Neural cell (in vitro differentiated cells): Measurements from ENCODE around the gene RPS13. TPM values are rescaled to one million over a fixed set of nuclear protein-coding genes. Genes with fewer than 3 reads are reported as not detected.
A peak's percentile ranks its signal among the peaks of the same experiment; 100 is the strongest.

Experiments
- H2AFZ ChIP-seq: fragments of 200-600, 300-800 bp; sonication (generic), shearing (Covaris generic); 2 replicates; pipeline ENCODE4 v1.6.0; 2014; ENCODE audit warnings: low read depth, mild to moderate bottlenecking, antibody characterized with exemption, low read length, moderate library complexity
- H3F3A ChIP-seq: fragments of 200-600 bp; shearing (Covaris generic); 2 replicates; pipeline ENCODE4 v1.6.1; 2016; ENCODE audit warnings: mild to moderate bottlenecking, moderate library complexity, mixed read lengths, antibody characterized with exemption, low read length; ENCODE audit not compliant: insufficient read depth, poor library complexity, severe bottlenecking
- H3K27ac ChIP-seq: fragments of 200-600, 300-800 bp; sonication (generic), shearing (Covaris generic); 2 replicates; pipeline ENCODE4 v1.5.1; 2014; ENCODE audit warnings: mild to moderate bottlenecking, low read length, moderate library complexity
- H3K27me3 ChIP-seq: fragments of 300-800, 200-600 bp; sonication (generic), shearing (Covaris generic); 2 replicates; pipeline ENCODE4 v1.6.0; 2014; ENCODE audit warnings: mild to moderate bottlenecking, low read depth, low read length, moderate library complexity; ENCODE audit not compliant: insufficient read depth
- H3K36me3 ChIP-seq: fragments of 300-800, 200-600 bp; sonication (generic), shearing (Covaris generic); 2 replicates; pipeline ENCODE4 v1.5.1; 2014; ENCODE audit warnings: mild to moderate bottlenecking, antibody characterized with exemption, low read length, moderate library complexity; ENCODE audit not compliant: insufficient read depth
- H3K4me2 ChIP-seq: fragments of 300-800, 200-600 bp; sonication (generic), shearing (Covaris generic); 2 replicates; pipeline ENCODE4 v1.6.0; 2014; ENCODE audit warnings: mild to moderate bottlenecking, low read length
- H3K4me3 ChIP-seq: fragments of 300-800, 200-600 bp; sonication (generic), shearing (Covaris generic); 2 replicates; pipeline ENCODE4 v1.5.1; 2014; ENCODE audit warnings: mild to moderate bottlenecking, low read length, moderate library complexity
- H3K79me2 ChIP-seq: fragments of 200-600 bp; shearing (Covaris generic); replicated peaks from 2 replicates; pipeline ENCODE4 v1.6.0; 2014; ENCODE audit warnings: mild to moderate bottlenecking, low read length, moderate library complexity; ENCODE audit not compliant: insufficient read depth
- H3K9ac ChIP-seq: fragments of 300-800, 200-600 bp; sonication (generic), shearing (Covaris generic); 2 replicates; pipeline ENCODE4 v1.6.1; 2016; ENCODE audit warnings: mild to moderate bottlenecking, low read length, mixed read lengths
- H3K9me2 ChIP-seq: fragments of 200-600 bp; shearing (Covaris generic); 2 replicates; pipeline ENCODE4 v1.6.1; 2016; ENCODE audit warnings: mild to moderate bottlenecking, low read length, mixed read lengths; ENCODE audit not compliant: insufficient read depth
- H3K9me3 ChIP-seq: fragments of 200-600, 300-800 bp; sonication (generic), shearing (Covaris generic); 2 replicates; pipeline ENCODE4 v1.6.1; 2016; ENCODE audit warnings: mild to moderate bottlenecking, mixed run types, low read length, moderate library complexity, mixed read lengths
- H4K20me1 ChIP-seq: fragments of 200-600 bp; shearing (Covaris generic); 2 replicates; pipeline ENCODE4 v1.6.1; 2016; ENCODE audit warnings: mild to moderate bottlenecking, mixed run types; ENCODE audit not compliant: insufficient read depth
- CTCF ChIP-seq: fragments of 450-650 bp; IDR thresholded peaks from 2 replicates; pipeline ENCODE4 v1.5.1; 2014; ENCODE audit warnings: antibody characterized with exemption, mild to moderate bottlenecking, moderate library complexity; ENCODE audit not compliant: poor library complexity, severe bottlenecking
- EP300 ChIP-seq: fragments of 450-650 bp; conservative IDR thresholded peaks from 2 replicates; pipeline ENCODE4 v1.6.1; 2014; ENCODE audit warnings: antibody characterized with exemption, mild to moderate bottlenecking, moderate library complexity; ENCODE audit not compliant: poor library complexity, severe bottlenecking
- EZH2 ChIP-seq: fragments of 200-600, 300-800 bp; shearing (Covaris generic), sonication (generic); IDR thresholded peaks from 2 replicates; pipeline ENCODE4 v1.6.1; 2014; ENCODE audit warnings: antibody characterized with exemption, low read length, borderline replicate concordance, mild to moderate bottlenecking; ENCODE audit not compliant: insufficient read depth, poor library complexity, severe bottlenecking
- MXI1 ChIP-seq: fragments of 450-650 bp; conservative IDR thresholded peaks from 2 replicates; pipeline ENCODE4 v1.6.1; 2014; ENCODE audit warnings: antibody characterized with exemption, mild to moderate bottlenecking; ENCODE audit not compliant: poor library complexity, severe bottlenecking
- POLR2AphosphoS5 ChIP-seq: IDR thresholded peaks from 2 replicates; pipeline ENCODE4 v1.6.1; 2012
- RAD21 ChIP-seq: fragments of 450-650 bp; conservative IDR thresholded peaks from 2 replicates; pipeline ENCODE4 v1.6.1; 2014; ENCODE audit warnings: antibody characterized with exemption, mild to moderate bottlenecking, moderate library complexity
- SMC3 ChIP-seq: fragments of 450-650 bp; conservative IDR thresholded peaks from 2 replicates; pipeline ENCODE4 v1.6.1; 2014; ENCODE audit warnings: antibody characterized with exemption, mild to moderate bottlenecking, moderate library complexity; ENCODE audit not compliant: poor library complexity
- TAF1 ChIP-seq: IDR thresholded peaks from 2 replicates; pipeline ENCODE4 v1.6.1; 2012; ENCODE audit warnings: low read depth
- polyA plus RNA-seq: library from polyadenylated mRNA; depleted of rRNA; stranded (reverse); fragments of >200 nt; gene quantifications from 2 replicates; pipeline ENCODE4 v1.2.3, GENCODE V29; 2014
- TF ChIP-seq, protein P1 (sequence below): IDR thresholded peaks from 2 replicates; pipeline ENCODE4 v1.6.1; 2012; ENCODE audit warnings: borderline replicate concordance

Gene RPS13
- polyA plus RNA-seq, 1 donor from 2014 or later, result 1,561 TPM

DNA sequence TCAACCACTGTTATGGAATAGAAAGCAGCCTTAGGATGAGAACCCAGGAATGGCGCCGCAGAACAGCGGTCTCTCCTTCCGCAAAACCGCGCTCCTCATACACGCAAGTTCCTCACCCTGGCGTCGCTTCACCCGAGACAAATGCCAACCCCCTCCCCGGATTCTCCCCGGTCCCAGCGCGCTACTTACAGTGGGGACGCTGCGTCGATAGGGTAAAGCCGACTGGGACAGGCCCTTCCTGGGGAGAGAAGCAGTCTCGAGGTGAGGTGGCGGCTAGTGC lies 287 bp downstream of the RPS13 start:
- H2AFZ ChIP-seq, result peak overlapping the region; percentile 76
- peaks cover 18% of the 10 kb centered on the region for H3K79me2 ChIP-seq
- no peaks in the 10 kb centered on the region for H3K36me3 ChIP-seq
- no peaks in the 10 kb centered on the region for H3K9me3 ChIP-seq
- H3K4me3 ChIP-seq, result peak overlapping the region; percentile 80
- TF ChIP-seq SMC3 (no peak), MXI1 (no peak), RAD21 (no peak), EZH2 (no peak), CTCF (no peak), POLR2AphosphoS5 (no peak), EP300 (no peak), TAF1 (no peak)
- TF ChIP-seq, protein P1, sequence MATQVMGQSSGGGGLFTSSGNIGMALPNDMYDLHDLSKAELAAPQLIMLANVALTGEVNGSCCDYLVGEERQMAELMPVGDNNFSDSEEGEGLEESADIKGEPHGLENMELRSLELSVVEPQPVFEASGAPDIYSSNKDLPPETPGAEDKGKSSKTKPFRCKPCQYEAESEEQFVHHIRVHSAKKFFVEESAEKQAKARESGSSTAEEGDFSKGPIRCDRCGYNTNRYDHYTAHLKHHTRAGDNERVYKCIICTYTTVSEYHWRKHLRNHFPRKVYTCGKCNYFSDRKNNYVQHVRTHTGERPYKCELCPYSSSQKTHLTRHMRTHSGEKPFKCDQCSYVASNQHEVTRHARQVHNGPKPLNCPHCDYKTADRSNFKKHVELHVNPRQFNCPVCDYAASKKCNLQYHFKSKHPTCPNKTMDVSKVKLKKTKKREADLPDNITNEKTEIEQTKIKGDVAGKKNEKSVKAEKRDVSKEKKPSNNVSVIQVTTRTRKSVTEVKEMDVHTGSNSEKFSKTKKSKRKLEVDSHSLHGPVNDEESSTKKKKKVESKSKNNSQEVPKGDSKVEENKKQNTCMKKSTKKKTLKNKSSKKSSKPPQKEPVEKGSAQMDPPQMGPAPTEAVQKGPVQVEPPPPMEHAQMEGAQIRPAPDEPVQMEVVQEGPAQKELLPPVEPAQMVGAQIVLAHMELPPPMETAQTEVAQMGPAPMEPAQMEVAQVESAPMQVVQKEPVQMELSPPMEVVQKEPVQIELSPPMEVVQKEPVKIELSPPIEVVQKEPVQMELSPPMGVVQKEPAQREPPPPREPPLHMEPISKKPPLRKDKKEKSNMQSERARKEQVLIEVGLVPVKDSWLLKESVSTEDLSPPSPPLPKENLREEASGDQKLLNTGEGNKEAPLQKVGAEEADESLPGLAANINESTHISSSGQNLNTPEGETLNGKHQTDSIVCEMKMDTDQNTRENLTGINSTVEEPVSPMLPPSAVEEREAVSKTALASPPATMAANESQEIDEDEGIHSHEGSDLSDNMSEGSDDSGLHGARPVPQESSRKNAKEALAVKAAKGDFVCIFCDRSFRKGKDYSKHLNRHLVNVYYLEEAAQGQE, result no peak
- H3F3A ChIP-seq, result no peaks in the 10 kb centered on the region
- peak overlapping the region; percentile 91 for H3K9ac ChIP-seq
- H3K4me2 ChIP-seq, result peak overlapping the region; percentile 99
- peak overlapping the region; percentile 93 for H3K27ac ChIP-seq
- H4K20me1 ChIP-seq, result no peaks in the 10 kb centered on the region
- H3K9me2 ChIP-seq, result no peaks in the 10 kb centered on the region
- H3K27me3 ChIP-seq, result no peaks in the 10 kb centered on the region

- Histone ChIP-seq H3K4me2 (peak overlapping the region; percentile 99), H3K4me3 (peak overlapping the region; percentile 80), H3K27me3 (no peaks in the 10 kb centered on the region), H3K9me2 (no peaks in the 10 kb centered on the region), H3F3A (no peaks in the 10 kb centered on the region), H3K27ac (peak overlapping the region; percentile 93), H3K36me3 (no peaks in the 10 kb centered on the region), H3K9me3 (no peaks in the 10 kb centered on the region), H3K9ac (peak overlapping the region; percentile 91), H3K79me2 (peaks cover 18% of the 10 kb centered on the region), H4K20me1 (no peaks in the 10 kb centered on the region), H2AFZ (peak overlapping the region; percentile 76)
- TF ChIP-seq EP300 (no peak), EZH2 (no peak), TAF1 (no peak), MXI1 (no peak), RAD21 (no peak), POLR2AphosphoS5 (no peak), CTCF (no peak), SMC3 (no peak)
- TF ChIP-seq, protein P1, result no peak
These were observed 789 bp downstream of the RPS13 start for GRCh38 chr11:17076517-17077239.
